Middle frontal gyrus (tissue), 1 donor: Measurements from ENCODE around the gene LGI2.
"Not testable (repeated sequence)": the region's sequence is repeated elsewhere in the genome, so short reads cannot be mapped to it uniquely, and the experiment has no call there.

Experiments
- DNase-seq: peaks from one replicate; pipeline ENCODE4 v3.0.0-alpha.2; 2015; ENCODE audit warnings: low spot score; ENCODE audit errors: extremely low spot score

The LGI2 gene

GRCh38 chr4:25030277-25031076 lies at the start of gene LGI2:
Gene LGI2, minus strand, starts transcription at chr4:25030946. Its CDS starts 253 bp downstream, at chr4:25030693.
- DNase-seq = no peak

- DNase-seq = no peak
Observed at GRCh38 chr4:25078523-25078922, 47.8 kb upstream of the LGI2 start.

- no peak for DNase-seq
Observed at GRCh38 chr4:25076625-25077398, 46.1 kb upstream of the LGI2 start.

GRCh38 chr4:25075851-25076250 lies 45.1 kb upstream of the LGI2 start:
- no peak for DNase-seq

- no peak for DNase-seq
Observed at GRCh38 chr4:25075129-25075528, 44.4 kb upstream of the LGI2 start.

- DNase-seq = no peak
Observed at GRCh38 chr4:25070545-25070944, 39.8 kb upstream of the LGI2 start.

GRCh38 chr4:25069014-25069413 lies 38.3 kb upstream of the LGI2 start:
- no peak for DNase-seq

GRCh38 chr4:25068386-25068785 lies 37.6 kb upstream of the LGI2 start:
- no peak for DNase-seq

GRCh38 chr4:25065932-25066590 lies 35.3 kb upstream of the LGI2 start:
- no peak for DNase-seq

GRCh38 chr4:25065431-25065858 lies 34.7 kb upstream of the LGI2 start:
- DNase-seq = no peak

- not testable (repeated sequence) for DNase-seq
Observed at GRCh38 chr4:25064447-25064846, 33.7 kb upstream of the LGI2 start.

- DNase-seq = no peak
Observed at GRCh38 chr4:25063116-25063515, 32.4 kb upstream of the LGI2 start.

- DNase-seq = no peak
Observed at GRCh38 chr4:25062098-25062497, 31.4 kb upstream of the LGI2 start.

- DNase-seq = no peak
Observed at GRCh38 chr4:25061602-25062001, 30.9 kb upstream of the LGI2 start.

- no peak for DNase-seq
Observed at GRCh38 chr4:25060963-25061340, 30.2 kb upstream of the LGI2 start.

- no peak for DNase-seq
Observed at GRCh38 chr4:25060241-25060962, 29.7 kb upstream of the LGI2 start.

- no peak for DNase-seq
Observed at GRCh38 chr4:25059791-25060190, 29.0 kb upstream of the LGI2 start.

- DNase-seq = no peak
Observed at GRCh38 chr4:25058796-25059195, 28.1 kb upstream of the LGI2 start.

- DNase-seq = no peak
Observed at GRCh38 chr4:25057299-25057698, 26.6 kb upstream of the LGI2 start.

- DNase-seq = not testable (repeated sequence)
Observed at GRCh38 chr4:25052037-25052436, 21.3 kb upstream of the LGI2 start.

- no peak for DNase-seq
Observed at GRCh38 chr4:25051534-25051933, 20.8 kb upstream of the LGI2 start.
